HG03045 (cell line): ENCODE measurements around the gene CLASP1.

Source experiments
- ATAC-seq: cut with Tn5 transposase; IDR thresholded peaks from one replicate; pipeline ENCODE4 v1.9.1; 2021; ENCODE audit warnings: mild to moderate bottlenecking, moderate library complexity; ENCODE audit not compliant: unreplicated experiment

The CLASP1 gene

DNA sequence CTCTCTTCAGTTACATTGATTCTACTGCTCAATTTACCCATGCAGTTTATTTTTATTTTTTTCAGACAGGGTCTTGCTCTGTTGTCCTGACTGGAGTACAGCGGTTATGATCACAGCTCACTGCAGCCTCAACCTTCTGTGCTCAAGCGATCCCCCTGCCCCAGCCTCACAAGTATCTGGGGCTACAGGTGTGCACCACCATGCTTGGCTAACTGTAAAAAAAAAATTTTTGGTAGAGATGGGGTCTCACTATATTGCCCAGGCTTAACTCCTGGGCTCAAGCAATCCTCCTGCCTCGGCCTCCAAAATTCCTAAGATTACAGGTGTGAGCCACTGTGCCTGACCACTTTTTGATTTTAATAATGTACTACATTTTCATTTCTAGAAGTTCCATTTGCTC, 212.3 kb downstream of the CLASP1 start:
- no peak for ATAC-seq

DNA sequence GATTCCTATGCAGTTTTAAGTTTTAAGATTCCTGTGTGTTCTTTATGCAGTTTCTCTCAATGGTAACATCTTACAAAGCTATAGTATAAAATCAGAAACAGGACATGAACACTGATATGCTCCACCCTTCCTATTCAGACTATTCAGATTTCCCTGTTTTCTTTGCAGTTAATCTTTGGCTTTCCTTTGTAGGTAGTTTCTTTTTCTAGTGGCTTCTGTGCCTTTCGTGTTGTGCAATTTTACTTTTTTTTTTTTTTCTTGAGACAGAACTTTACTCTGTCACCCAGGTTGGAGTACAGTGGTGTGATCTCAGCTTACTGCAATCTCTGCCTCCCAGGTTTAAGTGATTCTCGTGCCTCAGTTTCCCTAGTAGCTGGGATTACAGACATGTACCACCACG, 213.5 kb downstream of the CLASP1 start:
- no peak for ATAC-seq

DNA sequence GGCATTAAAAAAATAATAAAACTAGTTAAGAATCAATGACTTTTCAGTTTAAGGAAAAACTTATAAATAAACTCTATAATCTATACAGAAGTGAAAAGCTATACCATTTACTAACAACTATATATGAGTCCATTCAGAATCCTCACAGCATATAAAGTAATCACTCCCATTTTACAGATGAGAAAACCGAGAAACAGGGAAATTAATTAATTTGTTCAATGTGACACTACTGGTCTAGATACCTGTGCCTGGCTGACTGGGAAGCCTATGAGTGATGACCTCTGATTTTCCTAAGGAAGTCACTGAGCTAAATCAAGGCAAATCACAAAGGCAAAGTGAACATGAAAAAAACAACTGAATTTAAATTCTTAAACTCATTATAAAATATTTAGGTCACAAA, 218.0 kb downstream of the CLASP1 start:
- ATAC-seq: no peak

DNA sequence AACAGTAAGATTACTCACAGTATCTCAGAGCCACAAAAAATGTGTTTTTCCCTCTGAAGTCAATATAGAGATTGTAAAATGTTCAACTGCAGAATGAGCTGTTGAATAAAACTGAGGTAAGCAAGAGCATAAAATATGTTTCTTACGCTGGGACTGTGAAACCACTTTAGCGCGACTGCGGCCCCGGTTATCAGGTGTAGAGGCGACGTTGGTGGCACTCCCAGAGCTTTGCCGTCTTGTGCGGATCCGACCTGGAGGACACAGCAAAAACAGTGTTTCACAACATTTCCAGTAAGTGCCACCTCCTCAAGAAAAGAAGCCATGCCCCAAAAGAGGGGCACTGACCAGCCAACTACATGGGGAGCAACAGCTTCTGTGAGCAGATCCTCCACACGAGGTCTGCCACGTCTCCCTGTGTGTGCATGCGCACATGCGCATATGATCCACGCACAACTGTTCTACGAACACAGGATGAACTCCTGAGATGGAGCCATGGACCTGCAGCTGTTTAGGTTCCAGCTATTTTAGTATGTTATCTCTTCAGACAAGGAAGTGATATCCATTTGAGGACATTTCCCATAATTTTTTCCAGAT, 219.2 kb downstream of the CLASP1 start:
- ATAC-seq: no peak

DNA sequence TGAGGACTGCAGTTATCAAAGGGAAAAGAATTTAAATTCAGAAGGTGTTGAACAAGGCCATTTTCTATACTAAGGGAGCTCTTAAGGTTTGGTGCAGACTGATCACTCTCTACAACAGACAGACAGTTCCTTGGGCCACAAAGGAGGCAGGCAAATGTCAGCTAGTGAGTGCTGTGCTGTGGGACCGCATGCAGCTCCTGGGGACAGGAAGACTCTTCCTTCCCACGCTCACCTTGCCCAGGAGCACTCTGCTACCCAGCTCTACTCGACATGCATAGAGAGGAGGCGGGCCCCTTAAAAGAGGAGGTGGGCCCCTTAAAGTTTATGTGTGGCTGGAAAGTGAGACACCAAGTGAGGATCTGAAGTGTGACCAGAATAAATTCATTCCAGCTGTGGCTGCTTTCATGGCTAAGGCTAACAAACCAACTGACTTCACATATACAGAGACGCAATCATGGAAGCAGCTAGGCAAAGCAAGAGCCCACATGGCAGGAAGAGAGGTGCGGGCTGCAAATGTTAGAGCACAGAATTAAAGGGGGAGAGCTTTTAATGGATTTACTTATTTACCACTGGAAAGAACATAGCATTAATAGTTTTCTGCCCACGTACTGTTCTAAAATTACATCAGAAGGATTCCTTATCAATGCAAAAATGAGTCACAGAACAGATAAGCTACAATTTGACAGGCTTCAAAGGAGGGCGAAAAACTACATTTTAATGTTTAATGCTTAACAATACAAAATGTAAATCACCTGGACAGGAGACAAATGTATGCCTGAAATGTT, 220.0 kb downstream of the CLASP1 start:
- ATAC-seq: no peak

DNA sequence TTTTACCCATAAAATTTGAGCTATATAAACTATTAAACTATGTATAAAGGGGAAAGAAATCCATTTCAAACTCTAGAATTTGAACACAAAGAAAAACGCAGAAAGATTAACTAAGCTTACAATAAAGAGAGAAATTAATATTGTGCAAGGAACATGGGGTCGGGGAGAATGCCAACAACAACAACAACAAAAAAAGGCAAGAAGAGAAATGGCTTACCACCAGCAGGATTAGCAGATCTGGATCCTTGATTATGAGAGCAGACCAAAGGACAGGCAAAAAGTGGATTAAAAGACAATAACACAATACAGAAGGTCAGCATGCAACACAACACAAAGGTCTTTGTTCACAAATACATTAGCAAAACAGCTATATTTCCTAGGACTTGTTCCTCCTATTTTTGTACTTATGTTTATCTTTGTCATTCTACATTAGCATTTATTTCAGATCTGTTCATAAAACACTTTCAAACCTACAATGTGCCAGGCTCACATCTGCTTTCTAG, 222.0 kb downstream of the CLASP1 start:
- ATAC-seq: no peak

DNA sequence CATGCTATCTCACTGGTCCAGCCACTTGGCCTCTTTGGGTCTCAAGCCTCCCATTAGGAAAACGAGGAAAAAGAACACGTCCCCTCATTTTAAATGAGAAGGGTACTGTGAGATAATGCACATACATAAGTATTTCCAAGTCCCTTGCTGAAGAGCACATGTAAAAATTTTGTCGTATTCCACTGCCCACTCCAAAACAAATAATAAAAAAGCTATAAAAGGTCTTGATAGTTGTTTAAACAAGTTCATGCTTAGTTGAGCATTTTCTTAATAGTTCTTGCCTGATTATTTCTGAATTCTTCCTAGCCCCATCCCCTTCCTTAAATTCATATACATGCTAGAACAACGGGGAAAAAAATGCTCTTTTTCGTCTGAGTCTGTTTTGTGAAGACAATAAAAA, 228.8 kb downstream of the CLASP1 start:
- no peak for ATAC-seq

DNA sequence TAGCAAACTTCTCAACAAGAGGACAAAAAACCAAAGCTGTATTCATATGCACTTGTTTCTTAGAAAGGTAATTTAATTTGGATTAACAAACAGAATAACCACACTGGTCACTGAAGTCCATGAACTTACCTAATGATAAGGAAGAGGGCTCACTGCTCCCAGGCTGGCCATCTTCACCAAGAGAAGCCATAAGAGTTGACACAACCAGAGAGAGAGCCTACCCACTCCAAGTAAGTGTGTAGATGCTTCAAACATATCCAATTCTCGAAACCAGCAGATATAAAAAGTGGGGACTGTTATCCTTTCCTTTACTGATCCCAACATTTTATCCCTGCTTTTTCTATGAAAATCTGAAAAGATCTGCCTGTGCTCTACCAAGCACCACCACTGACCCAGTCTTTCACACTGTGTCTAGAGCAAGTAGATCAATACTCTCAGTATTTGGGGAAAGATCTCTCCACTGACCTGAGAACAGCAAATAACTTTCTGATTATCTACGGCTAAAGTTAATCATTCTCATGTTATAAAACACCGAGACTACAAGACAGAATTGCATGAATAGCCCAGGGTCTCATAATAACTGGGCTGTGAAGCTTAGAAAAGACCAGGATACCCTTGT, 230.1 kb downstream of the CLASP1 start:
- ATAC-seq: no peak

DNA sequence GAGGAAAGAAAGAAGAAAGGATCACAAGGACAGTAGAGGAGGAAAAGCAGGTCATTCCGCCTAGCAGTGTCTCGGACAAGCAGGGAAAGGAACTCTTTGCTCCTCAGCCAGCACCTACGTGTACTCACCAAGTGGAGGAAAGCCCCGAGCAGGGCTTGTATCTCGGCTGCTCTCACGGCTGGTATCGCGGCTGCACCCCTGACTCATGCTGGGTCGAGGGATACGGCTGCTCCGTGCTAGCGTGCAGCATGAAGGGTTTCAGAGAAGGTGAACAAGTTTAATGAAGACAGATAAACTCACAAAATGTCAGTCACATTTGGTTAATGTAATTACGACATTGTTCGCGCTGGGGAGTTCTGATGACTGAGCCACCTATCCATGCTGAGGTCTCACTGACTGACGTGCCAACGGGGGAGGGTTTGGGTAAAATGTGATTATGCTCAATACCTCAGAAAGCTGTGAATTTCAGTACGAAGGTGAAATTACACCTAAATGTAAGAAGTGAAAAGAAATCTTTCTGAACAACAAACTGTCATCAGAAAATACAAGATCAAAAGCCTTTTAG, 230.7 kb downstream of the CLASP1 start:
- ATAC-seq: no peak

DNA sequence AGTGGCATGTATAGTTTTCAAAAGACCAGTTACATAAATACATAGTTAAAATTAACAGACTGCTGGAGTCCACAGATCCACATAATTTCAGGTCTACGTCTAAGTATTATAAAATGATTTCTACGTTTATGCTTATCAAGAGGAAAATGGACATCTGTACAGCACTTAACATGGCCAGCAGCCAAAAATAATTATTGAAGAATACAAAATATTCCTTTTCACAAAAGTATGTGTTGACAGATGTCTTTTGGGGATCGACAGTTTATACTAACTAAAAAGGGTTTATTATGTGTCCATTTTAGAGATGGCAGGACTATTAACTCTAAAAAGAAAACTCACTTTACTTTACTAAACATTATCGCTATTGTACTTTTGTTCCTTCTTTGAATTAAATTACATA, 231.4 kb downstream of the CLASP1 start:
- ATAC-seq: no peak

DNA sequence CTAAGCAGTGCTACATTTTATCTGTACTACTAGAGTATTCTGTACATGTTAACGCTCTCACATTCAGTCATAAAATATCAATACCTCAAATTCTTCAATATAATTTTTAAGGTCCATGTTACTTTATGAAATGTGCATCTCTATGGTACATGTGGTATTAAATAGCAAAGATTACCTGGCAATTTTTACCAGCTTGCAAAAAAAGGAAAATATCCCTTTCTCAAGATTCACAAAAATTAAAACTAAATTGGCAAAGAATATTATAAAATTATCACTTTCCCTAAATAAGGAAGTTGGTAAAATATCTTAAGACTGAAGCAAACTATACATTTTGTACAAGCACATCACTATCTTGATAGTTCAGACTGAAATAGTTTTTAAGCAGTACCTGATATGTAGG, 233.5 kb downstream of the CLASP1 start:
- ATAC-seq: no peak

DNA sequence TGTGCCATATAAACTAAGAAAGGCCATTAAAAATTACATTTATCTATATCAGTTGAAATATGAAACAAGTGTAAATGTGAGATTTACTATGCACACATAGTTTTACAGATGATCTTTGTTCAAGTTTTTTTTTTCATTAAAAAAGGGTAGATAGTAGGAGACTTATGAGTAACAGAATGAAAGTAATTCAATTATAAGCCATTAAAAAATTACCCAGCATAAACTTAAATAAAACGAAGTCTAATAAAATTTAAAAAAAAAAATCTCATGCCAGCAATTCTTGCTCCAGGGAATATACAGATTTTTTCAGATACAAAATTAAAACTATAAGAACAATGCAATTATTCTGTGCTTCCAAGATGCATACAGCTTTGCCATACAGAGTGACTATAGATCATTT, 236.9 kb downstream of the CLASP1 start:
- no peak for ATAC-seq

DNA sequence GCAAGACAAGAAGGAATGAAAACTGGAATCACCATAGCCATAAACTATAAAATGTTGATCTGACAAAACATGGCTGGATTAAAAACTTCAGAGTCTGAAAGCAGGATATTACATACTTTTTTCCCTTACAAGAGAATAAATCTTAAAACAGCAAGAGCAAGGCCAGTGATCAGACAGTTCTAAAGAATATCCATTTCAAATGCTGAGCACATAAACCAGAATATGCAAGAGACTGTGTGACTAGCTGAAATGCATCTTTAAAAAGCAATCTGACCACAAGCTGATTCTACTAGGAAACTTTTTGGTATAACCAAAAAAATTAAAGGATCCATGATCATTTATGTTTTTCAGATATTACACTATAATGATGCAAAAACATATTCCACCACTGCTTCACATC, 239.3 kb downstream of the CLASP1 start:
- no peak for ATAC-seq

DNA sequence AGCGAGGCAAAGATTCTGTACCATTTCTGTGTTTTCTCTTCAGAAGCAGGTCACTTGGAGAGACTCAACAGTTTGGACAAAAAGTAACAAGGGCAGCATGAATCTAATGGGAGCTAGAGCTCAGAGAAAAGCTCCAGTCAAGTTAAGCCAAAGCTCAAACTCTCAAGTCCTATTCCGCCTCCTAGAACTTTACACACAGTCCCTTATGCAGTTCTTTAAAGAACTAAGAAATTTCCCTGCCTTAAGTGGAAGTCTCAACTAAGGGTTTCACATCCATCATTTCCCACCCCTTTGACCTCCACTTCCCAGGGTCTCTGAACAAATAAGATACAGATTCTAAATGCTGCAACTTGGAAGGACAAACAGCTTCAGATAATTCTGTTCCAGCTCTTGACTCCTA, 239.9 kb downstream of the CLASP1 start:
- ATAC-seq: no peak

DNA sequence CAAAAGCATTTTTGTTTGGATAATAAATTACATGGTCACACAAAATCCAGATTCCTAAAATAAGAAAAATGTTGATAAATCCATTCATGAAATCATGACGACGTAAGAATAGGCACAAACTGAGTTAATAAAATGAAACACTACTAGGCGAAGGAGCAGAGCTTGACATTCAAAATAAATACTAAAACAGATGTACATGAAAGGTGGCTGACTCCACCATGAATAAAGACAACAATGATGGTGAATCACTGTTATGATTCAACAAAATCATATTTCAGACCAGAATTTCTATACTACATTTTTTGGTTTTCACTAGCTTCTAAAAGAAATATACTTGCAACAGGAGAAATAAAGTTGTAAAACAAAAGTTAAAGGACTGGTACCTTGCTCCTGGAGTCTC, 240.6 kb downstream of the CLASP1 start:
- no peak for ATAC-seq

DNA sequence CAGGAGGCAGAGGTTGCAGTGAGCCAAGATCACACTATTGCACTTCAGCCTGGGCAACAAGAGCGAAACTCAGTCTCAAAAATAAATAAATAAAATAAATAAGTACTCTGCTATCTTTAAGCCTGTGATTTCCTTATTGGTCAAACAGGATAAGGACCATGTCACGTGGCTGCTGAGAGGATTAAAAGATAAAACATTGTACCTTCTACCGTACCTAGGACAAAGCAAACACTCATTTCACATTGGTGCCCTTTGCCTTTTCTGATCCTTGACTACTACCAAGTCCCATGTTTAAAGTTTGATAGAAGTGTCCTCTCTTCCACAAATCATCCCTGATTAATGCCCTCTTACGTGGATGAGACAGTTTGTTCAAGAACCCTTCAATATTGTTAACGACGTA, 244.0 kb downstream of the CLASP1 start:
- no peak for ATAC-seq

DNA sequence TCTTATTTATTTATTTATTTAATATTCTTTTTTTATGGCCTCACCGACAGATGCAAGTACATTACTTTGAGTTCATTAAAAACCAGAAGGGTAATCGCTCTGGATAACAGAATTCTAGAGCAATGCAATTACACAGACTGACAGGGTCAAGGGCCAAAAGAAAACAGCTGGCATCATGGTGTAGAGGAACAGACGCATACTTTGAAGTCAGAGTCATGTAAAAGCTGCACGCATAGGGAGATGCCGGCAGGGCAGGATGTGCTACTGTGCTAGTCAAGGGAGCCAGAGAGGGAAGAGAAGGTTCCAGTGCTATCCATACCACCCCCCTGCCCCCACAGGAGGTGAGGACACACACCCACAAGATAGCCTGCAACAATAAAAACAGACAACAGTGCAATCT, 249.1 kb downstream of the CLASP1 start:
- no peak for ATAC-seq

DNA sequence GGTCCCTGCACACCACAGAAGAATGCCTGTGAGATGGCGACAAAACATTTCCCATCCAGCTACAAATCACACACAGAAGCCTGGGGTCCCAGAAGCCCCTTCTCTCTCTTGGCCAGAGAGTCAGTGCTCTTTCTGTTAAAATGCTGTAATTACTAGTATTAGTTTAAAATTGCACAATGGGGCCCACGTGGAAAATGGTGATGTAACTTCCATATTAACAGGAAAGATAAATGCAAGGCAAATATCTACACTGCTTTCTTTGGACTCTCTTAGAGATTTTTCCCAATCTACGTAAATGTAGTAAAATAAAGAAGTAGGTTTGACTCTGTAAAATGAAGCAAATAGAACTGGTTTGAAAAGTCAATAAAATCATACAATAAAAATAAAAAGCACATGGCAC, 250.4 kb downstream of the CLASP1 start:
- ATAC-seq: no peak

DNA sequence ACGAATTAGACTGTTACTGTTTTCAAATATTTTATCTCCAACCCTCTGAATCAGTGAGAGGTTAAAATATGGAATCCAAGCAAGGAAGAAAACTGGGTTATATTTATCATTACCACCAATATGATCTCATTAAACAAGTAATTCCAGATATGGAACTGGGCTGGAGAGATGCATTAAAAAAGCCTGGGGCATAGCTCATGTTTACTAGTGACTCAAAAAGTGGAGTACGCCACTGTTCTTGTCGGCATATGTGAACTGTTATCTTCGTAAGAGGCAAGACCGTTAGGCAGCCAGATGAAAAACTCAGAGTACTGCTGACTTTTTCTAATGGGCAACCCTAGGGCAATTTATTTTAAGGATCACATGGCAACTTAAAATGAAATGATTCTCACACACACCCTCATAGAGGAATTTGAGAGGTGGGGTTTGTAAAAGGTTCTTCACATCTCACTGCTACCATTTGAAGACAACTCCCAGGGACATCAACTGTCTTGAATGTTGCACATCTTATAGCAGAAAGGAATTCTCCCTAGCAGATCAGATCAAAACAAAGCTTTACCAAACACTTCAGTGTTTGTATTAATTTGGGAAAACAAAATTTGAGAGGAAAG, 259.1 kb downstream of the CLASP1 start:
- no peak for ATAC-seq

DNA sequence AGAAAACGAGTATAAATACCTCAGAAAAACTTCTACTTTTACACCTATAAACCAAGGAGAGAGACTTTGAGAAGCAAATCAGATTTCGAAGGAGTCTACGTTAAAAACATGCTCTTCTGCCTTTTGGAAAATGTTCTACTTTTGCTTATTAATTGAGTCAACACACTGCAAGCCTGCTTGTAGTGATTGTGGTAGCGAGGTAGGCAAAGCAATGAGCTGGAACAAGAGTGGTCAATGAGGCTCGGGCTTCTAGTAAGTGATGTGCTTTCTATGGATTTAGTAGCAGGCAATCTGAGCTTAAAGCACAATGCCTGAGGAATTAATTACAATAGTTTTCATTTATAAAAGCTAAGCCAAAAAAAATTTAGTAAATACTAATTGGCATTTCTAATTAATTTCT, 260.9 kb downstream of the CLASP1 start:
- no peak for ATAC-seq

DNA sequence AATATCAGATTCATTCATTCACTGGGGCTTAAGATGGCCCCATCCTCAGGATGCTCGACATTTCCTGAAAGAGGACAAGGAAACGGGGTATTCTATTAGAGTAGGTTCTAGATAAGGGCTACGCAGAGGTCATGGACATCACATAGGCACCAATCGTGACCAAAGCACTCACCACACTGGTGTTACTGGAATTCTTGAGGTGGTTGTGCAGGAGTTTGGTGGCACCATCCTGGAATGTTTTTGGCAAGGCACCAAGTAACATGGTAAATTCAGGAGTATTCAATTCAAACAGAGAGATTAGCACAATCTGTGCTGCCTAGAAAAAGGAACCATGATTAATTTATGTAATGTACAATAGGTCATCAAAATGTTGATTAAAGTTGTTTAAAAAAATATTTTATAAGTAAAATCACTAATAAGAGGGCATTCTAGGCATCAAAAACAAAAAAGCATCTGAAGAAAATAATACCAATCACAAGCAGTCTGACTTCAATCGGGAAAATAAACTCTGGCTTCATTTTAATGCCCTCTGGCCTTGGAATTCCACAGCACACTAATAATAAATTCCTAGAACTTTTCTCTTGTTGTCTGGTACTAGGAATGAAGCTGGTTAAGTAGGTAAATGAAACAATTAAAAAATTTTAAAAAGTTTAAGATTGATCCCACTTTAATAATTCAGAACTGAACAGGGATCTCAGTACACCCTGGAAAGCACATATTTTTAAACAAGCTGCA, 261.5 kb downstream of the CLASP1 start:
- ATAC-seq: no peak
